Measurements from ENCODE around the gene YARS1.

YARS1 gene

GRCh38 chr1:32748348-32748747 is 68.8 kb downstream of the YARS1 start:
- no peak overlapping the region for H3K4me2 ChIP-seq (ENCODE audit: low read length)
- no peak overlapping the region for H4K8ac ChIP-seq (ENCODE audit: low read depth, low read length)
- H3K4ac ChIP-seq (ENCODE audit: low read depth, low read length): no peak overlapping the region
- H3K79me1 ChIP-seq (ENCODE audit: low read length): peaks cover 5% of the 10 kb centered on the region
- no peak overlapping the region for H3K27ac ChIP-seq (ENCODE audit: low read depth, low read length)
- H3K9ac ChIP-seq (ENCODE audit: low read length): no peak overlapping the region
- no CpG with 5 or more reads among the region's 4 CpGs for WGBS (ENCODE audit: extremely low coverage, insufficient coverage, low lambda C conversion rate)
- no peak overlapping the region for H2AK5ac ChIP-seq (ENCODE audit: low read length)
- H4K5ac ChIP-seq (ENCODE audit: low read length): no peak overlapping the region
- peaks cover under 1% of the 10 kb centered on the region for H3K79me2 ChIP-seq (ENCODE audit: control insufficient read depth, insufficient read depth, low read length)
- no peak overlapping the region for H3K18ac ChIP-seq (ENCODE audit: low read length)
- no peak overlapping the region for H2BK15ac ChIP-seq (replicated peaks; ENCODE audit: low read depth)
- no peaks in the 10 kb centered on the region for H3K36me3 ChIP-seq (ENCODE audit: control insufficient read depth, insufficient read depth, low read length)
- no peaks in the 10 kb centered on the region for H3K27me3 ChIP-seq (ENCODE audit: insufficient read depth, low read length, poor library complexity)
- H3K23ac ChIP-seq (ENCODE audit: low read length): no peak overlapping the region
- no peak overlapping the region for H2BK120ac ChIP-seq (ENCODE audit: low read depth, low read length)
- peaks cover 3% of the 10 kb centered on the region for H3K4me1 ChIP-seq (ENCODE audit: control insufficient read depth, low read depth, low read length)
- no peak overlapping the region for H2BK5ac ChIP-seq (ENCODE audit: low read length)
- no peak for DNase-seq
- H3K56ac ChIP-seq (ENCODE audit: low read length): no peak overlapping the region
- no peak overlapping the region for H3K4me3 ChIP-seq (ENCODE audit: low read length)

- H3K27me3 ChIP-seq (ENCODE audit: insufficient read depth, low read length, poor library complexity): no peaks in the 10 kb centered on the region
- H4K5ac ChIP-seq (ENCODE audit: low read length): no peak overlapping the region
- H3K79me1 ChIP-seq (ENCODE audit: low read length): peaks cover 5% of the 10 kb centered on the region
- H3K18ac ChIP-seq (ENCODE audit: low read length): no peak overlapping the region
- H3K79me2 ChIP-seq (ENCODE audit: control insufficient read depth, insufficient read depth, low read length): peaks cover 4% of the 10 kb centered on the region
- H2AK5ac ChIP-seq (ENCODE audit: low read length): no peak overlapping the region
- no peak overlapping the region for H2BK120ac ChIP-seq (ENCODE audit: low read depth, low read length)
- peaks cover 10% of the 10 kb centered on the region for H3K4me1 ChIP-seq (ENCODE audit: control insufficient read depth, low read depth, low read length)
- H3K4ac ChIP-seq (ENCODE audit: low read depth, low read length): no peak overlapping the region
- DNase-seq: no peak
- no peak overlapping the region for H3K23ac ChIP-seq (ENCODE audit: low read length)
- H3K27ac ChIP-seq (ENCODE audit: low read depth, low read length): no peak overlapping the region
- no peak overlapping the region for H3K56ac ChIP-seq (ENCODE audit: low read length)
- H3K36me3 ChIP-seq (ENCODE audit: control insufficient read depth, insufficient read depth, low read length): no peaks in the 10 kb centered on the region
- H3K9ac ChIP-seq (ENCODE audit: low read length): no peak overlapping the region
- H4K8ac ChIP-seq (ENCODE audit: low read depth, low read length): no peak overlapping the region
- no peak overlapping the region for H3K4me3 ChIP-seq (ENCODE audit: low read length)
- no peak overlapping the region for H2BK5ac ChIP-seq (ENCODE audit: low read length)
- H2BK15ac ChIP-seq (replicated peaks; ENCODE audit: low read depth): no peak overlapping the region
- H3K4me2 ChIP-seq (ENCODE audit: low read length): no peak overlapping the region
- WGBS (ENCODE audit: extremely low coverage, insufficient coverage, low lambda C conversion rate): no CpG with 5 or more reads among the region's 9 CpGs
These were observed 71.0 kb downstream of the YARS1 start for GRCh38 chr1:32746130-32746529.

GRCh38 chr1:32744071-32744425 is 73.1 kb downstream of the YARS1 start:
- Histone ChIP-seq H3K4me1 (ENCODE audit: control insufficient read depth, low read depth, low read length) (peaks cover 13% of the 10 kb centered on the region), H3K23ac (ENCODE audit: low read length) (no peak overlapping the region), H4K8ac (ENCODE audit: low read depth, low read length) (no peak overlapping the region), H2AK5ac (ENCODE audit: low read length) (no peak overlapping the region), H3K36me3 (ENCODE audit: control insufficient read depth, insufficient read depth, low read length) (no peaks in the 10 kb centered on the region), H3K27me3 (ENCODE audit: insufficient read depth, low read length, poor library complexity) (no peaks in the 10 kb centered on the region), H3K56ac (ENCODE audit: low read length) (peak overlapping the region; percentile 95), H3K79me1 (ENCODE audit: low read length) (peaks cover 5% of the 10 kb centered on the region), H3K79me2 (ENCODE audit: control insufficient read depth, insufficient read depth, low read length) (peaks cover 4% of the 10 kb centered on the region), H2BK5ac (ENCODE audit: low read length) (no peak overlapping the region), H3K4me2 (ENCODE audit: low read length) (no peak overlapping the region), H3K4ac (ENCODE audit: low read depth, low read length) (no peak overlapping the region), H2BK120ac (ENCODE audit: low read depth, low read length) (no peak overlapping the region), H3K27ac (ENCODE audit: low read depth, low read length) (no peak overlapping the region), H3K9ac (ENCODE audit: low read length) (no peak overlapping the region), H3K18ac (ENCODE audit: low read length) (no peak overlapping the region), H2BK15ac (replicated peaks; ENCODE audit: low read depth) (no peak overlapping the region), H4K5ac (ENCODE audit: low read length) (no peak overlapping the region), H3K4me3 (ENCODE audit: low read length) (no peak overlapping the region)
- DNase-seq: peak; percentile 55

GRCh38 chr1:32743380-32744070 is 73.6 kb downstream of the YARS1 start:
- Histone ChIP-seq H3K79me2 (ENCODE audit: control insufficient read depth, insufficient read depth, low read length) (peaks cover 4% of the 10 kb centered on the region), H3K27ac (ENCODE audit: low read depth, low read length) (no peak overlapping the region), H3K23ac (ENCODE audit: low read length) (no peak overlapping the region), H2AK5ac (ENCODE audit: low read length) (peak overlapping the region; percentile 32), H2BK120ac (ENCODE audit: low read depth, low read length) (no peak overlapping the region), H3K36me3 (ENCODE audit: control insufficient read depth, insufficient read depth, low read length) (no peaks in the 10 kb centered on the region), H3K79me1 (ENCODE audit: low read length) (peaks cover 5% of the 10 kb centered on the region), H3K4me1 (ENCODE audit: control insufficient read depth, low read depth, low read length) (peaks cover 13% of the 10 kb centered on the region), H2BK5ac (ENCODE audit: low read length) (no peak overlapping the region), H3K4ac (ENCODE audit: low read depth, low read length) (no peak overlapping the region), H3K18ac (ENCODE audit: low read length) (no peak overlapping the region), H3K9ac (ENCODE audit: low read length) (peak overlapping the region; percentile 81), H4K5ac (ENCODE audit: low read length) (no peak overlapping the region), H3K4me2 (ENCODE audit: low read length) (no peak overlapping the region), H3K4me3 (ENCODE audit: low read length) (no peak overlapping the region), H2BK15ac (replicated peaks; ENCODE audit: low read depth) (no peak overlapping the region), H3K27me3 (ENCODE audit: insufficient read depth, low read length, poor library complexity) (no peaks in the 10 kb centered on the region), H4K8ac (ENCODE audit: low read depth, low read length) (no peak overlapping the region), H3K56ac (ENCODE audit: low read length) (peak overlapping the region; percentile 95)
- DNase-seq: no peak
- no CpG with 5 or more reads among the region's 6 CpGs for WGBS (ENCODE audit: extremely low coverage, insufficient coverage, low lambda C conversion rate)

GRCh38 chr1:32742956-32743355 is 74.2 kb downstream of the YARS1 start:
- peaks cover 4% of the 10 kb centered on the region for H3K79me2 ChIP-seq (ENCODE audit: control insufficient read depth, insufficient read depth, low read length)
- no peak overlapping the region for H2BK120ac ChIP-seq (ENCODE audit: low read depth, low read length)
- H3K4me1 ChIP-seq (ENCODE audit: control insufficient read depth, low read depth, low read length): peaks cover 13% of the 10 kb centered on the region
- no peak overlapping the region for H2BK15ac ChIP-seq (replicated peaks; ENCODE audit: low read depth)
- peaks cover 5% of the 10 kb centered on the region for H3K79me1 ChIP-seq (ENCODE audit: low read length)
- H4K5ac ChIP-seq (ENCODE audit: low read length): no peak overlapping the region
- peak overlapping the region; percentile 32 for H2AK5ac ChIP-seq (ENCODE audit: low read length)
- no peak overlapping the region for H3K23ac ChIP-seq (ENCODE audit: low read length)
- H3K4ac ChIP-seq (ENCODE audit: low read depth, low read length): peak overlapping the region; percentile 73
- WGBS (ENCODE audit: extremely low coverage, insufficient coverage, low lambda C conversion rate): no CpG with 5 or more reads among the region's 4 CpGs
- peak overlapping the region; percentile 89 for H3K27ac ChIP-seq (ENCODE audit: low read depth, low read length)
- peak overlapping the region; percentile 95 for H3K56ac ChIP-seq (ENCODE audit: low read length)
- peak overlapping the region; percentile 83 for H3K4me2 ChIP-seq (ENCODE audit: low read length)
- DNase-seq: peak; percentile 39
- no peak overlapping the region for H2BK5ac ChIP-seq (ENCODE audit: low read length)
- H3K36me3 ChIP-seq (ENCODE audit: control insufficient read depth, insufficient read depth, low read length): no peaks in the 10 kb centered on the region
- no peak overlapping the region for H4K8ac ChIP-seq (ENCODE audit: low read depth, low read length)
- H3K18ac ChIP-seq (ENCODE audit: low read length): peak overlapping the region; percentile 94
- H3K27me3 ChIP-seq (ENCODE audit: insufficient read depth, low read length, poor library complexity): no peaks in the 10 kb centered on the region
- H3K9ac ChIP-seq (ENCODE audit: low read length): peak overlapping the region; percentile 81
- H3K4me3 ChIP-seq (ENCODE audit: low read length): no peak overlapping the region

Measured in mesendoderm (in vitro differentiated cells).